ENCODE measurements around the gene ACADS.

GRCh38 chr12:120719496-120720233 lies 6.0 kb upstream of the ACADS start:
- no peak for TF ChIP-seq CTCF (IDR thresholded peaks at IDR 0.05)
- no peak for TF ChIP-seq EZH2 (IDR thresholded peaks at IDR 0.05)
- TF ChIP-seq EZH2phosphoT487 (IDR thresholded peaks at IDR 0.05) = no peak

All from neural progenitor cell (in vitro differentiated cells).